K562 (cell line): ENCODE data around the gene MKRN1. TPM values are rescaled to one million over a fixed set of nuclear protein-coding genes. Genes with fewer than 3 reads are reported as not detected.

Experiments
- CBX5 ChIP-seq: IDR thresholded peaks from 2 replicates; pipeline ENCODE4 v1.6.1; 2014; ENCODE audit warnings: low read depth, borderline replicate concordance
- CCNT2 ChIP-seq: IDR thresholded peaks from 2 replicates; pipeline ENCODE4 v1.6.1; 2011; ENCODE audit warnings: borderline replicate concordance, low read depth, mild to moderate bottlenecking, moderate library complexity, mixed read lengths, low read length; ENCODE audit not compliant: insufficient read length; ENCODE audit errors: extremely low read depth
- DMBX1 ChIP-seq: fragments of 250-450 bp; sonication (Bioruptor Pico); IDR thresholded peaks from 2 replicates; pipeline ENCODE4 v1.8.0; 2022; ENCODE audit warnings: inconsistent platforms, mild to moderate bottlenecking, moderate library complexity, borderline replicate concordance
- E2F5 ChIP-seq: sonication (generic); formaldehyde crosslinking; IDR thresholded peaks from 2 replicates; pipeline ENCODE4 v1.8.0; 2022; ENCODE audit warnings: mild to moderate bottlenecking, missing genetic modification reagents
- HINFP ChIP-seq: fragments of 450-650 bp; conservative IDR thresholded peaks from 2 replicates; pipeline ENCODE4 v1.6.1; 2016; ENCODE audit warnings: missing genetic modification characterization, low read depth, mild to moderate bottlenecking, control low read depth, missing compliant biosample characterization
- KDM4B ChIP-seq, 2 experiments: fragments of 450-650 bp in 1 of 2; sonication (generic) in 1 of 2; IDR thresholded peaks; 2 replicates each; pipeline ENCODE4 v1.6.1; 2016 to 2017; ENCODE audit warnings: borderline replicate concordance in 2 of 2, antibody characterized with exemption in 1 of 2, low read depth in 1 of 2, mild to moderate bottlenecking in 1 of 2
- PPARD ChIP-seq: fragments of 250-450 bp; sonication (Bioruptor Pico); IDR thresholded peaks from 2 replicates; pipeline ENCODE4 v1.8.0; 2022; ENCODE audit warnings: inconsistent platforms, mild to moderate bottlenecking, moderate library complexity
- REST ChIP-seq, 2 experiments: fragments of 450-650 bp; formaldehyde crosslinking in 1 of 2; IDR thresholded peaks; 2 replicates each; pipeline versions ENCODE4 v1.4.0 to v1.6.1; 2014 to 2020; ENCODE audit warnings: mild to moderate bottlenecking in 2 of 2, borderline replicate concordance in 1 of 2, low read depth in 1 of 2
- SIX5 ChIP-seq, 2 experiments: IDR thresholded peaks; 2 replicates each; pipeline ENCODE4 v1.6.1; 2011; ENCODE audit warnings: low read length in 2 of 2, borderline replicate concordance in 1 of 2, low read depth in 1 of 2, mild to moderate bottlenecking in 1 of 2, moderate library complexity in 1 of 2; ENCODE audit not compliant: insufficient read depth in 1 of 2
- SUPT5H ChIP-seq: fragments of 450-650 bp; IDR thresholded peaks from 2 replicates; pipeline ENCODE4 v1.6.1; 2016
- ZC3H8 ChIP-seq: fragments of 450-650 bp; IDR thresholded peaks from 2 replicates; pipeline ENCODE4 v1.6.1; 2017
- ZNF431 ChIP-seq: sonication (generic); formaldehyde crosslinking; IDR thresholded peaks from 2 replicates; pipeline ENCODE4 v1.8.0; 2022; ENCODE audit warnings: mild to moderate bottlenecking, missing genetic modification reagents
- ZNF780A ChIP-seq: fragments of 250-450 bp; sonication (Bioruptor Pico); IDR thresholded peaks from 2 replicates; pipeline ENCODE4 v1.5.0; 2021; ENCODE audit warnings: mild to moderate bottlenecking
- polyA plus RNA-seq, 8 experiments: library from polyadenylated mRNA; depleted of rRNA in 4 of 8; stranded (reverse) in 5 of 8; unstranded in 3 of 8; fragments of >200 nt; fragmentation: Nextera tagmentation in 2 of 8; fragmentation: Illumina TruSeq in 1 of 8; extraction: Ambion mirVana in 2 of 8; extraction: Trizol in 1 of 8; gene quantifications; 2 replicates each; pipeline versions ENCODE4 v1.2.1 to v1.2.3, GENCODE V29; 2011 to 2014; ENCODE audit warnings: inconsistent platforms in 1 of 8, missing spikeins in 1 of 8
- total RNA-seq, 7 experiments: library from RNA; depleted of rRNA in 6 of 7; stranded (reverse); fragments of >200 nt in 6 of 7; fragmentation: Illumina TruSeq in 2 of 7; extraction: Trizol in 2 of 7; gene quantifications; 2 replicates each; pipeline versions ENCODE4 v1.2.1 to v1.2.3, GENCODE V29; 2011 to 2021; ENCODE audit warnings: low replicate concordance in 1 of 7
- TF ChIP-seq, protein P1 (sequence below): fragments of 450-650 bp; formaldehyde crosslinking; IDR thresholded peaks from 2 replicates; pipeline ENCODE4 v1.4.0; 2022; ENCODE audit warnings: missing genetic modification characterization

Gene MKRN1
- total and polyA plus RNA-seq, 9 of the 15 experiments (the other 6 are each of a cell fraction or from before 2014, with no cell fraction given) = 30.5 to 90.3 (median 76.0) TPM

DNA sequence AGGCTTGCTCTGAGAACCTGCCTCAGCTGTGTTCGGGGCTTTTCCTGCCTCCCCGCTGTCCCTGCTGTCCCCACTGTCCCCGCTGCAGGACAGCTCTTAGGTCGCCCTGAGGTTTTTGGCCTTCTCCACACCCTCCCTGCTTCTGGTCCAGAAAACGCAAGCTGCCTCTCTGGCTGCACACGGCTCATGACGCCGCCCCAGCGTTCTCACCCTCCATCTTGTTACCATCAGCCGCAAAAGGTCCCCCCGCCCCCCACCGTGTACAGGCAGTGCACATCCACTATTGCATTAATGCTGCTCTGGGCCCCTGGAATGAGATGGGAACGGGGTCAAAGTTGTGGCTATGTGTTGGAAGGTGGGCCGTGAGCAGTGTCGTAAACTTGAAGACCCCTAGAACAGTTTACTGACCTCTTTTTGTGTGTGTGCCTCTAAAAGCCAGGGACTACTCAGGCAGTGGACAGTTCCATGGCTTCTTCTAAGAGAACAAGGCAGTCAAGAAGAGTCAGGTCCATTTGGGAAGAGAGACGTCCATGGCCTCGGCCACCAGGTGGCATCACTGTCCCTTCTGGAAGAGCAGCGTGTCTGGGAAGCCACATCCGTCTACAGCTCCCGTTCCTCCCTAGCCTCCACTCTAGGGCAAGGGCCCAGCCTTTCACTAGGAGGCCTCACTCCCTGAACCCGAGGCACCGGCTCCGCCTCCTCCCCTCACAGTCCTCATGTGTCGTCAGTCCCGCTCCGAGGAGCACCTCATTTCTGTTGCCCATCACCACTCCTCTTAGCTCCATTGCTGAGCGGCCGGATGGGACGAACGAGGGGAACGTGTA is 38.5 kb upstream of the MKRN1 start (continued):
- TF ChIP-seq HINFP (tag) (no peak), KDM4B (IDR thresholded peaks at IDR 0.05; ENCODE audit: borderline replicate concordance in 2 of 2, low read depth in 1 of 2) (no peak), REST (IDR thresholded peaks at IDR 0.05; ENCODE audit: borderline replicate concordance) (peak; percentile 96), REST (CRISPR knock-in tag; IDR thresholded peaks at IDR 0.05; ENCODE audit: low read depth) (peak; percentile 30; the same call in 1 of the 2 replicates), ZNF431 (CRISPR knock-in tag) (no peak), ZNF780A (CRISPR knock-in tag) (no peak), E2F5 (CRISPR knock-in tag) (no peak), CBX5 (no peak), ZC3H8 (no peak), CCNT2 (no peak), DMBX1 (CRISPR knock-in tag) (no peak), SIX5 (IDR thresholded peaks at IDR 0.05; ENCODE audit: borderline replicate concordance in 1 of 2, insufficient read depth in 1 of 2, low read depth in 1 of 2, low read length in 2 of 2) (no peak), PPARD (CRISPR knock-in tag) (no peak), SUPT5H (no peak)
- TF ChIP-seq, protein P1, sequence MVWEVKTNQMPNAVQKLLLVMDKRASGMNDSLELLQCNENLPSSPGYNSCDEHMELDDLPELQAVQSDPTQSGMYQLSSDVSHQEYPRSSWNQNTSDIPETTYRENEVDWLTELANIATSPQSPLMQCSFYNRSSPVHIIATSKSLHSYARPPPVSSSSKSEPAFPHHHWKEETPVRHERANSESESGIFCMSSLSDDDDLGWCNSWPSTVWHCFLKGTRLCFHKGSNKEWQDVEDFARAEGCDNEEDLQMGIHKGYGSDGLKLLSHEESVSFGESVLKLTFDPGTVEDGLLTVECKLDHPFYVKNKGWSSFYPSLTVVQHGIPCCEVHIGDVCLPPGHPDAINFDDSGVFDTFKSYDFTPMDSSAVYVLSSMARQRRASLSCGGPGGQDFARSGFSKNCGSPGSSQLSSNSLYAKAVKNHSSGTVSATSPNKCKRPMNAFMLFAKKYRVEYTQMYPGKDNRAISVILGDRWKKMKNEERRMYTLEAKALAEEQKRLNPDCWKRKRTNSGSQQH (CRISPR knock-in tag) = no peak
